ENCODE results near the gene COL6A1. TPM values are rescaled to one million over a fixed set of nuclear protein-coding genes. Genes with fewer than 3 reads are reported as not detected.

Gene COL6A1
- total RNA-seq, 2 donors from 2014 or later = 39.8 to 131 TPM

DNA sequence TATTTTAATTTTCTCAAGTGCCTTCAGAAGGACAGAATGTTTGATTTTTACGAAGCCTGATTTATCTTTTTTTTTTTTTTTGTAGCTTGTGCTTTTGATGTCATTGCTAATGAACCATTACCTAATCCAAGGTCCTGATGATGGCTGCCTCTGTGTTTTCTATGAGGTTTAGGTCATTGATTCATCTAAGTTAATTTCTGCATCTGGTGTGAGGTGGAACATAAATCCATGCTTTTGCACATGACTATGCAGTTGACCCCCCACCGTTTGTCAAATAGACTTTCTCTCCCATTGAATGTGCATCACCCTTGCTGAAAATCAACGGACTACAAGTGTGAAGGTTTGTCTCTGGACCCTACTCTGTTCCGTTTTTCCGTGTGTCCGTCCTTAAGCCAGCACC, 50.5 kb downstream of the COL6A1 start:
- Histone ChIP-seq H3K4me3 (no peak overlapping the region), H3K9me3 (no peaks in the 10 kb centered on the region), H3K4me1 (no peaks in the 10 kb centered on the region), H3K9ac (ENCODE audit: low read depth in 2 of 2, low read length in 2 of 2) (no peak overlapping the region), H3K36me3 (no peaks in the 10 kb centered on the region), H3K27me3 (no peaks in the 10 kb centered on the region), H3K27ac (no peak overlapping the region)
- TF ChIP-seq, protein P1, sequence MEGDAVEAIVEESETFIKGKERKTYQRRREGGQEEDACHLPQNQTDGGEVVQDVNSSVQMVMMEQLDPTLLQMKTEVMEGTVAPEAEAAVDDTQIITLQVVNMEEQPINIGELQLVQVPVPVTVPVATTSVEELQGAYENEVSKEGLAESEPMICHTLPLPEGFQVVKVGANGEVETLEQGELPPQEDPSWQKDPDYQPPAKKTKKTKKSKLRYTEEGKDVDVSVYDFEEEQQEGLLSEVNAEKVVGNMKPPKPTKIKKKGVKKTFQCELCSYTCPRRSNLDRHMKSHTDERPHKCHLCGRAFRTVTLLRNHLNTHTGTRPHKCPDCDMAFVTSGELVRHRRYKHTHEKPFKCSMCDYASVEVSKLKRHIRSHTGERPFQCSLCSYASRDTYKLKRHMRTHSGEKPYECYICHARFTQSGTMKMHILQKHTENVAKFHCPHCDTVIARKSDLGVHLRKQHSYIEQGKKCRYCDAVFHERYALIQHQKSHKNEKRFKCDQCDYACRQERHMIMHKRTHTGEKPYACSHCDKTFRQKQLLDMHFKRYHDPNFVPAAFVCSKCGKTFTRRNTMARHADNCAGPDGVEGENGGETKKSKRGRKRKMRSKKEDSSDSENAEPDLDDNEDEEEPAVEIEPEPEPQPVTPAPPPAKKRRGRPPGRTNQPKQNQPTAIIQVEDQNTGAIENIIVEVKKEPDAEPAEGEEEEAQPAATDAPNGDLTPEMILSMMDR (IDR thresholded peaks at IDR 0.05) = no peak
- DNase-seq = no peak
- intact Hi-C loops (cut with DNase I) = no loop called here

DNA sequence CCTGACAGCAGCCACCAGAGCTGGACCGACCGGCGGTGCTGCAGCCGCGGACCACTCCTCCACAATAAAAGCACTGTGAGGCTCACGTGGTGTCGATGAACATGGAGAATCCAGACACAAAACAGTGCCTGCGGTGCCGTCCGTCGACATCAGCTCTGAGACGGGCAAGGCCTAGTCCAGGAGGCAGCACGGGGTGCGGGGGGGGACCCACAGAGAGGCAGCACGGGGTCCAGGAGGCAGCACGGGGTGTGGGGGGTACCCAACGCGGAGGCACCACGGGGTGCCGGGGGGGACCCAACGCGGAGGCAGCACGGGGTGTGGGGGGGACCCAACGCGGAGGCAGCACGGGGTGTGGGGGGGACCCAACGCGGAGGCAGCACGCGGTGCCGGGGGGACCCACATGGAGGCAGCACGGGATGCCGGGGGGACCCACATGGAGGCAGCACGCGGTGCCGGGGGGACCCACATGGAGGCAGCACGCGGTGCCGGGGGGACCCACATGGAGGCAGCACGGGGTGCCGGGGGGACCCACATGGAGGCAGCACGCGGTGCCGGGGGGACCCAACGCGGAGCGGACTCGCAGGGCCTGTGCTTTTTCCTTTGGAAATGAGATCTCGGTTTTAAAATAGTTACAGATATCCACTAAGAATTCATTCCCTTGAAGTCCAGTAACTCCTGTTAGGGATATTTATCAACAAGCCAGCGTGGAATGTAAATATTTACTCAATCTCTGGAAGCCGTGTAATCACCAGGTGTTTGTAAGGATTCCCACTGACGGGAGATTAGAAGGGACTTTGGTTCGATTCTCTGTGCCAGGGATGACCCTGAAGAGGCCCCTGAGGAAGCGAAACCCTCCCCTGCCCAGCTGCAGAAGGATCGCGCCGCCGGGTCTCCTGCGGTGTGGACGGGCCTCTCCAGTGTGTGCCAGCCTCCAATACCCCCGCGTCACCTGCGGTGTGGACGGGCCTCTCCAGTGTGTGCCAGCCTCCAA, 52.1 kb downstream of the COL6A1 start:
- no peak overlapping the region for H3K4me3 ChIP-seq
- H3K4me1 ChIP-seq = no peaks in the 10 kb centered on the region
- no peak overlapping the region for H3K9ac ChIP-seq (ENCODE audit: low read depth in 2 of 2, low read length in 2 of 2)
- DNase-seq = no peak
- no peaks in the 10 kb centered on the region for H3K36me3 ChIP-seq
- intact Hi-C loops (cut with DNase I) = no loop called here
- no peaks in the 10 kb centered on the region for H3K9me3 ChIP-seq
- TF ChIP-seq, protein P1 (IDR thresholded peaks at IDR 0.05) = no peak
- no peaks in the 10 kb centered on the region for H3K27me3 ChIP-seq
- no peak overlapping the region for H3K27ac ChIP-seq

DNA sequence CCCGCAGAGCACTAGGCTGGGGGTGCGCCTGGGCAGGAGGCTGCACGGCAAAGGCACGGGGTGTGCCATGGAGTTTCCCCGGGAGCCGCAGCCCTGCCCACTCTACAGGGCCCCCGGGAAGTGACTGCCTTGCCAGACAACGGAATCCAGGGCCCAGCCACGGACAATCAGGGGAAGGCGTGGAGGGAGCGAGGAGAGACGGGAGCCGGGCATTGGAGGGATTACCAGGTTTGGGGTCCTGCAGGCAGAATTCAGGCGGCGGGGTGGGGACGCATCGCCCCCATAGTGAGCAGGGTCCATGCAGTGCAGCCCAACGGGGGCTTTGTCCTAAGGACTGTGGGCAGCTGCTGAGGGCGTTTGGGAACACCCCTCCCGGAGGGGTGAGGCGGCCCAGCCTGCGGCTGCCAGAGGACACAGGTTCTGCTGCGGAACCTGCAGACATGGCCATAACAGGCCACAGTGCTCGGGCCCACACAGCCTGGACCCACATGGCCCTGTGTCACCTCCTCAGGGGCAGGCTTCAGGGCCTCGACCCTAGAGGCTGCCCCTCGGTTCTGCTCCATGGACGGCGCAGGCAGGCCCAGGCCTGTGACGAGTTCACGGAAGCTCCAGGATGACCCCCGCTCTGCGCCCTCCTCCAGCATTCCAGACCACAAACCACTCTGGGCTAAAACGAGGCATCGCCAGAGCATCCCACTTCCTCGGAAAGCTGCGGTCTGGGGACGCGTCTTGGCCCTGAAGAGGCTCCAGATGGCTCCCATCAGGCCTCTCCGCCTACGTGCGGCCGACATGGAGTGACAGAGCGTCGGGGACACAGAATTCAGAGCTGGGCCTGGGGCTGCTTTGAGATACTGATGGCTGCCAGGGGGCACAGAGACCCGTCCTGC, 54.5 kb downstream of the COL6A1 start:
- H3K9ac ChIP-seq (ENCODE audit: low read depth in 2 of 2, low read length in 2 of 2) = peak overlapping the region in 1 of 2 donors; percentile 19
- no peaks in the 10 kb centered on the region for H3K9me3 ChIP-seq
- no peak for DNase-seq
- TF ChIP-seq, protein P1 (IDR thresholded peaks at IDR 0.05) = no peak
- H3K27ac ChIP-seq = peak overlapping the region; percentile 60
- no peak overlapping the region for H3K4me3 ChIP-seq
- H3K4me1 ChIP-seq = no peaks in the 10 kb centered on the region
- H3K27me3 ChIP-seq = no peaks in the 10 kb centered on the region
- intact Hi-C loops (cut with DNase I) = no loop called here
- H3K36me3 ChIP-seq = no peaks in the 10 kb centered on the region

DNA sequence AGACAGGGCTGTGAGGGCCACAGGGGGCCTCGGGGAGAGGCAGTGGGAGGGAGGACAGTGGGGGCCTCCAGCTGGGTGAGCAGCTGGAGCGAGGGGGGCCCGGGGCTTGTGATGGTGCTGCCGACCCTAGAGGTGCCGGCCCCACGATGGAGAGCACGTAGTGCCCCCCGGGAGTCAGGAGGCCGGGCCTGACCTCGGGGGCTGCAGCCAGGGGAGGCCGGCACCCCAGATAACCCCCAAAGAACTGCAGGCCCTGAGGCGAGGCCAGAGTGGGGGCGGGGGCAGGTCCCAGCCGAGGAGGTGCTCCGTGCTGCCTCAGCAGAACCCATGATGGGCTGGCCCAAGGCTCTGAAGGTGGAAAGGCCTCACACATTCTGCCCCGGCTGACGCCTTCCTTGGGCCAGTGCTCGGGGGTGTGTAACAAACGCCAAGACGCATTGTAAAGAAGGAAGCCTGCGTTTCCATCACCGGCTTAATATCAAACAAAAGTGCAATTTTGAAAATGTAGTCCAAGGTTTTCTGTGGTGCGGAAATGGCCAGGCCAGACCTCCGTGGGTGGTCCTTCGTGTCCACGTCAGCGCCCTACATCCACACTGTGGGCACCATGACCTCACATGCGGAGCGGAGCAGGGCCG, 55.2 kb downstream of the COL6A1 start:
- no peaks in the 10 kb centered on the region for H3K9me3 ChIP-seq
- peak overlapping the region in 1 of 2 donors; percentile 16 for H3K9ac ChIP-seq (ENCODE audit: low read depth in 2 of 2, low read length in 2 of 2)
- TF ChIP-seq, protein P1 (IDR thresholded peaks at IDR 0.05) = no peak
- H3K36me3 ChIP-seq = no peaks in the 10 kb centered on the region
- H3K27me3 ChIP-seq = no peaks in the 10 kb centered on the region
- peak overlapping the region; percentile 60 for H3K27ac ChIP-seq
- no peak for DNase-seq
- H3K4me1 ChIP-seq = no peaks in the 10 kb centered on the region
- H3K4me3 ChIP-seq = no peak overlapping the region
- intact Hi-C loops (cut with DNase I) = no loop called here

Measured in colonic mucosa (tissue), 4 donors.